ENCODE measurements around the gene SLC6A1.

GRCh38 chr3:10948326-10948725, 44.2 kb upstream of the SLC6A1 start:
- TF ChIP-seq POLR2AphosphoS5 (IDR thresholded peaks at IDR 0.05) (no peak), EP300 (IDR thresholded peaks at IDR 0.05) (no peak)
- TF ChIP-seq, protein P1, sequence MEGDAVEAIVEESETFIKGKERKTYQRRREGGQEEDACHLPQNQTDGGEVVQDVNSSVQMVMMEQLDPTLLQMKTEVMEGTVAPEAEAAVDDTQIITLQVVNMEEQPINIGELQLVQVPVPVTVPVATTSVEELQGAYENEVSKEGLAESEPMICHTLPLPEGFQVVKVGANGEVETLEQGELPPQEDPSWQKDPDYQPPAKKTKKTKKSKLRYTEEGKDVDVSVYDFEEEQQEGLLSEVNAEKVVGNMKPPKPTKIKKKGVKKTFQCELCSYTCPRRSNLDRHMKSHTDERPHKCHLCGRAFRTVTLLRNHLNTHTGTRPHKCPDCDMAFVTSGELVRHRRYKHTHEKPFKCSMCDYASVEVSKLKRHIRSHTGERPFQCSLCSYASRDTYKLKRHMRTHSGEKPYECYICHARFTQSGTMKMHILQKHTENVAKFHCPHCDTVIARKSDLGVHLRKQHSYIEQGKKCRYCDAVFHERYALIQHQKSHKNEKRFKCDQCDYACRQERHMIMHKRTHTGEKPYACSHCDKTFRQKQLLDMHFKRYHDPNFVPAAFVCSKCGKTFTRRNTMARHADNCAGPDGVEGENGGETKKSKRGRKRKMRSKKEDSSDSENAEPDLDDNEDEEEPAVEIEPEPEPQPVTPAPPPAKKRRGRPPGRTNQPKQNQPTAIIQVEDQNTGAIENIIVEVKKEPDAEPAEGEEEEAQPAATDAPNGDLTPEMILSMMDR (IDR thresholded peaks at IDR 0.05): no peak
